ENCODE data around the gene SAMD8. TPM values are rescaled to one million over a fixed set of nuclear protein-coding genes. Genes with fewer than 3 reads are reported as not detected.

Gene SAMD8
- total RNA-seq, 1 donor from 2014 or later, result 26.4 TPM

GRCh38 chr10:75076348-75076747 lies 35.1 kb upstream of the SAMD8 start:
- H3K4me3 Mint-ChIP-seq (ENCODE audit: unreplicated experiment), result no peak overlapping the region
- no peak for DNase-seq (ENCODE audit: extremely low spot score, unreplicated experiment)
- H3K27me3 Mint-ChIP-seq (ENCODE audit: unreplicated experiment), result no peaks in the 10 kb centered on the region
- no peaks in the 10 kb centered on the region for H3K36me3 Mint-ChIP-seq (ENCODE audit: unreplicated experiment)
- H3K4me1 Mint-ChIP-seq (ENCODE audit: unreplicated experiment), result peaks cover 8% of the 10 kb centered on the region
- TF ChIP-seq CTCF (IDR thresholded peaks at IDR 0.05), result no peak
- H3K9me3 Mint-ChIP-seq (ENCODE audit: unreplicated experiment), result peaks cover 4% of the 10 kb centered on the region
- H3K27ac Mint-ChIP-seq (ENCODE audit: unreplicated experiment), result no peak overlapping the region

GRCh38 chr10:75079436-75080083 lies 31.9 kb upstream of the SAMD8 start:
- no peak for TF ChIP-seq CTCF (IDR thresholded peaks at IDR 0.05)
- Mint-ChIP-seq H3K36me3 (ENCODE audit: unreplicated experiment) (no peaks in the 10 kb centered on the region), H3K27ac (ENCODE audit: unreplicated experiment) (no peak overlapping the region), H3K4me1 (ENCODE audit: unreplicated experiment) (peaks cover 11% of the 10 kb centered on the region), H3K4me3 (ENCODE audit: unreplicated experiment) (no peak overlapping the region), H3K27me3 (ENCODE audit: unreplicated experiment) (no peaks in the 10 kb centered on the region), H3K9me3 (ENCODE audit: unreplicated experiment) (peaks cover 9% of the 10 kb centered on the region)
- DNase-seq (ENCODE audit: extremely low spot score, unreplicated experiment), result no peak

GRCh38 chr10:75080554-75080953 lies 30.9 kb upstream of the SAMD8 start:
- no peaks in the 10 kb centered on the region for H3K36me3 Mint-ChIP-seq (ENCODE audit: unreplicated experiment)

GRCh38 chr10:75081379-75081778 lies 30.1 kb upstream of the SAMD8 start:
- Mint-ChIP-seq H3K36me3 (ENCODE audit: unreplicated experiment) (no peaks in the 10 kb centered on the region), H3K27me3 (ENCODE audit: unreplicated experiment) (no peaks in the 10 kb centered on the region), H3K9me3 (ENCODE audit: unreplicated experiment) (peaks cover 9% of the 10 kb centered on the region), H3K27ac (ENCODE audit: unreplicated experiment) (no peak overlapping the region), H3K4me1 (ENCODE audit: unreplicated experiment) (peaks cover 14% of the 10 kb centered on the region), H3K4me3 (ENCODE audit: unreplicated experiment) (no peak overlapping the region)
- DNase-seq (ENCODE audit: extremely low spot score, unreplicated experiment), result no peak
- no peak for TF ChIP-seq CTCF (IDR thresholded peaks at IDR 0.05)

More at GRCh38 chr10:75080554-75080953, 30.9 kb upstream of the SAMD8 start:
- no peak for TF ChIP-seq CTCF (IDR thresholded peaks at IDR 0.05)
- Mint-ChIP-seq H3K27ac (ENCODE audit: unreplicated experiment) (no peak overlapping the region), H3K4me1 (ENCODE audit: unreplicated experiment) (peaks cover 14% of the 10 kb centered on the region), H3K27me3 (ENCODE audit: unreplicated experiment) (no peaks in the 10 kb centered on the region), H3K9me3 (ENCODE audit: unreplicated experiment) (peaks cover 9% of the 10 kb centered on the region), H3K4me3 (ENCODE audit: unreplicated experiment) (no peak overlapping the region)
- no peak for DNase-seq (ENCODE audit: extremely low spot score, unreplicated experiment)

- no peaks in the 10 kb centered on the region for H3K27me3 Mint-ChIP-seq (ENCODE audit: unreplicated experiment)
- peaks cover 14% of the 10 kb centered on the region for H3K4me1 Mint-ChIP-seq (ENCODE audit: unreplicated experiment)
- H3K9me3 Mint-ChIP-seq (ENCODE audit: unreplicated experiment), result peaks cover 9% of the 10 kb centered on the region
- H3K4me3 Mint-ChIP-seq (ENCODE audit: unreplicated experiment), result no peak overlapping the region
- H3K36me3 Mint-ChIP-seq (ENCODE audit: unreplicated experiment), result no peaks in the 10 kb centered on the region
- DNase-seq (ENCODE audit: extremely low spot score, unreplicated experiment), result no peak
- no peak overlapping the region for H3K27ac Mint-ChIP-seq (ENCODE audit: unreplicated experiment)
- TF ChIP-seq CTCF (IDR thresholded peaks at IDR 0.05), result no peak
Measured at GRCh38 chr10:75083972-75084833, 27.3 kb upstream of the SAMD8 start.
